Activated CD4-positive, alpha-beta T cell treated with anti-CD3 and anti-CD28 coated beads, Interleukin-2, amount 50 U/mL, for 4 hours (primary cell): ENCODE data around the gene SUMO3.

ENCODE experiments used
- DNase-seq, 2 experiments: peaks; one replicate each; pipeline ENCODE4 v3.0.0-alpha.2; 2020

The SUMO3 gene

DNA sequence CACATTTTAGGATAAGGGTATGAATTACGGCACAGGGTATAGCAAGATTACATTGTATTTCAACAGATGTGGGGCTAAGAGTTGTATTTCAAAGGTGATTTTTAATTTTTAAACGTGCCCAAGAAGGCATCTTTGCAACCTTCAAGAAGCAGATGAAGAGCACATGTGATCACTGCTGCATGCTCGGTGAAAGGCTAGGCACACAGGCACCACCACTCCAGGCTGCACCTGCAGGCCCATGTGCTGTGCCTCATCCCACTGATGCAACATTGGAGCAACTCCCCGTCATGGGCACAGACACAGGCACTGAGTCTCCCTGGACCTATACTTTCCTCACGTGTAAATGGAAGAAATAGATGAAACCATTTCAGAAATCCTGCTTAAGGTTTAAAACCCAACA, 39.8 kb downstream of the SUMO3 start:
- no peak for DNase-seq

DNA sequence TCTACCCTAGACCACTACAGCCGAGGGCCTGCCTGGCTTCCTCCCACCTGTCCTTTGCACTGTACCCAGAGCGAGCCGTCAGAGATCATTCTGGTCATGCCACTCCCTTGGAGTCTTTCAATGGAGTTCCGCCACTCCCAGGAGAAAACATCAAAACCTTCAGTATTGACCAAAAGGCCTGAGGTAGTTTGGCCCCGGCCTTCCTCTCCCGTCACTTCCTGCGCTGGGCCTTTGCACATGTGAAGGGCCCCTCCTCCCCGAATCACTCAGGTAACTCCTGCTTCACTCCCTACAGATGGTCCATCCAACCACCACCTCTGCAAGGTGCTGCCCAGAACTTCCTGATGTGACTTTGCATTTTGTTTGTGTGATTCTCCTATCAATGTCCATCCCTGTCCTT, 42.9 kb downstream of the SUMO3 start:
- no peak for DNase-seq

DNA sequence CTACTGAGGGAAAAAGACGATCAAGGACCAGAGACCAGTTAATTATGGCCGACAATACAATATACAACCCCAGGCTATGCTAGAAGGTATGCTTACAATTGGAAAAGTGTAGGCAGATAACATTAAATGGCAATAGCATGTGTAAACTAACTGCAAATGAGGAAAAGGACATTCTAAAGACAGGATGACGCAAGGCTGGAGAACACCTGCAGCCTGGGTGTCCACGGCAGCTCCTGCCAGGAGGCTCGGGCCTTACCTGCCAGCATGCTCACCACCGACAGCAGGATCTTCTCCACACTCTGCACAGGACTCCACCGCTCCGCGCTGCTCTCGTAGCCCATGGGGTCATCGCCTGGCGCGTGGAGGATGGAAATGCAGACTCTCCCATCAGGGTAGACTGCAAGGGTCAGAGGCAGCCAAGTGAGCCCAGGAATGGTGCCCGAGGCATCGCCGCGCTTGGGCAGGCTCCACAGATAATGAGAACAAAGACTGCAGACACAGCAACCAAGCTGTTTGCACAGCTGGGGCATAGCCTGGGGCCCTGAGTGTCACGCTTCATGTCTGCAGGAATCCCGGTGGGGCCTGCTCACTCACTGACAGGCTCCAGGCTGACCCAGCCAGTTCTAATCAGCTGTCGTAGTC, 44.5 kb downstream of the SUMO3 start:
- no peak for DNase-seq

DNA sequence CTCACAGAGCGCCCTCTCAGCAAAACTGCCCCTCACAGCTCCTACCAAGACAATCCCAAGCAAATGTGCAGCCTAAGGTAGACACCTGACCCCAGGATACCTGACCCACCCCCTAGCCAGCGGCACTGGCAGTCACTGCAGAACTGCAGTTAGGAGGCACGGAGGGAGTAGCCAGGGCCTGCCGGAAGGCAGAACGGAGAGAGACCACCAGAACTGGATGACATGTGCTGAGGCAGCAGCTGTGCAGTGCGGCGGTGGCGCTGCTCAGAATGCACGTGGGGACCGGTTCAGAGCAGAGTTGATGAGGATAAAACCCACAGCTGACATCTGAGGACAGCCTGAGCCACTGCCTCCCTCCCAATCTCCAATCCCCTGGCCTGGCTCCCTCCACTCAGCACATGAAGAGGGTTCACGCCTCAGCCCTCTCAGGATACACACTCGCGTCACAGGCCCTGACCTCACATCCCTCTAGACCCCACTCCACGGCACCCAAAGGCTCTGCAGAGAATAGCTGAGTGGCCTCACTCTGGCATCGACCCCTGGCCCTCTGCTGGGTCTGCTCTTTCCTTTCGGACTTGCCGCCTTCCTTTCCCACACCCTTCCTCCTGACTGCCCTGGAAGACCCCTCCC, 45.9 kb downstream of the SUMO3 start:
- DNase-seq: no peak

DNA sequence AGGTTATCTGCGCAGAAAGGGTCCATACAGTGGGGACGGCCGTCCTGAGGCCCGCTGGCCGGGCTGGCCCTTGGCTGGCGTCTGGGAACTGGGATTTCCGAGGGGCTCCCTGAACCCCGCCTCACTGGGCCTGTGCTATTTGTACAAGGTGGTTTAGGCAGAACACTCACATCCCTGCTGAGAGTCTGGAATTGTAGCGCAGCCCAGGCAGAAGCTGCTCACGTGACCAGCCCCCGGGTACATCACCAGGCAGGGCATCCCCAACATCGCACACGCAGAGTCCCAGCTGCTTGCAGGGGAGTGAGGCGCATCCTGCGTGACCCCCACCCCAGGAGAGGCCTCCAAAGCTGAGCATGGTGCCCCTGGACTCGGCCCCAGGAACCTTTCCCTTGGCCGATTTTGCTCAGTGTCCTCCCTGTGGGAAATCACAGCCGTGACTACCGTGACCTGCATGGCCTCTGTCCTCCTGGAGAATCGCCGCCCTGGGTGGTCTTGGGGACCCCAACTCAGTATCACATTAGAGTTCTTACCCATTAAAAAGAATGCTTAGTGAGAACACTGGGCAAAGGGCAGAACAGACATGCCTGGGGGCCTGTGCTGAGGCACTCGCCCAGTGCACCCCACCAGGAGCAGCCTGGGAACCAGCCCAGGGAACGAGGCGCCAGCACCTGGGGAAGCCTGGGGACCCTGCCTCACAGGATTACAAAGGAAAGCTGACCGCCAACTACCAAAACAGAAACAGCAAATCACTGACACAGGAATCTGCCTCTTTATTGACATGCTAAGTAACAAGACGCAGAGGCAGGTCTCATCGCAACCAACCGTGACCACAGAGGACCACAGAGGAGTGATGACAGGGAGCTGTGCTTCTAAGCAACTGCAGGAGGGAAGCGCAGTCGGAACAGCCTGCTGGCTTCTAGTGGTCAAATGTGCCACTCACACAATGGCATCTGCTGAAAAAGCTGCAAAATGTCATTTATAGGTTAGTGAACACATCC, 49.7 kb downstream of the SUMO3 start:
- no peak for DNase-seq

DNA sequence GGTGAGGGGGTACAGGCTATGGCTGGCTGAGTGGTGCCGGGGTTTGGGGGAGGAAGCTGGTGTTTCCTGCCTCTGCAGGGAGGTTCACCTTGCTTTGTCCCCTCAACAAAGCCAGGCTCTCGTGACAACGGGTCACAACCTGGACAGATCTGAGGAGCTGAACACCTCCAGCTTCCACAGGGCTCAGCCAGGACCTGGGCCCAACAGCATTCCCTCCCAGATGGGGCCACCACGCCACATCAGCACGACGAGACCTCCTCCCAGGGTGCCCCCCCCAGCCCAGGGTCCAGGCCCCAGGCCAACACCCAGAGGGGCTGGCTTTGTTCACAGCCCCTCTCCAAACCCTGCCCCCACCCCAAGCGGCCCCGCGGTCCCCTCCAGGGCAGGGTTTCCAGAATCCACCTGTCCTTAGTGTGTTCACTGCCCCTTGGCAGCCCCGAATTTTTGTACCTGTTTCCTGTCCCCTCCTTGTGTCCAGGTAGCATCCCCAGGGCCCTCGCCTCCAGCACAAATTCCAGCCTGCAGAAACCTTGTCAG, 51.0 kb downstream of the SUMO3 start:
- DNase-seq: no peak

DNA sequence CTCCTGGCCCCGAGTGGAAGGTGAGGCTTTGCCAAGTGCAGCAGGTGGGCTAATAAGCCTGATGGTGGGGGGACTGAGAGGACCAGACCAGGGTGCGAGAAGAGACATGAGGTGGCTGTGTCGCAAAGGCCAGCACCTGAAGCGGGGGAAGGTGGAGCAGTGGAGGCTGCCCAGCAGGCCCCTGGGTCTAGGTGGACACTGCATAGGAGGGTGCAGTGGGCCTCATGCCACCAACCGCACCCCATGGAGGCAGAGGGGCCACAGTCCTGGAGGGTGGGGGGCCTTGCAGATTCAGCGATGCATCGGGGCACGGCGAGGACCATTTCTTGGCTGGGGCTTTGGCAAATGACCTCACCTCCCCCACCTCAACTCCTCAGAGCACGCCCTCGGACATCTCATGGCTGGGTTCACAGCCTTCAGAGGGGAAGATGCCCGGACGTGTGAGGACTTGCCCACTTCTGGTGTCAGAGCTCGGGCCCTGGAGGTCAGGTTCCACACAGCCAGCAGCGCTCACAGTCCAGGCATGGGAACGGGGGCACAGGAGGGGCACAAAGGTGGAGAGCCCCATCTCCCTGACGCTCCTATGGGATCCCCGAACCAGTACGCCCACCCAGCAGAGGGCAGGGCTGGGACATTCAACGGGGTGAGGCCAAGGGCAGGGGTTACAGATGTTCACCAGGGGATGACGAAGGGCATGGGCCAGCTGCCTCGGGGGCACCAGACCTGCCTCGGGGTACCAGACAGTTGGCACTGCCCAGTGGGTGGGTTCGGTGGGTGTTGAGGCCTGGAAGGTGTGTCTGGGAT, 51.6 kb downstream of the SUMO3 start:
- DNase-seq: no peak

DNA sequence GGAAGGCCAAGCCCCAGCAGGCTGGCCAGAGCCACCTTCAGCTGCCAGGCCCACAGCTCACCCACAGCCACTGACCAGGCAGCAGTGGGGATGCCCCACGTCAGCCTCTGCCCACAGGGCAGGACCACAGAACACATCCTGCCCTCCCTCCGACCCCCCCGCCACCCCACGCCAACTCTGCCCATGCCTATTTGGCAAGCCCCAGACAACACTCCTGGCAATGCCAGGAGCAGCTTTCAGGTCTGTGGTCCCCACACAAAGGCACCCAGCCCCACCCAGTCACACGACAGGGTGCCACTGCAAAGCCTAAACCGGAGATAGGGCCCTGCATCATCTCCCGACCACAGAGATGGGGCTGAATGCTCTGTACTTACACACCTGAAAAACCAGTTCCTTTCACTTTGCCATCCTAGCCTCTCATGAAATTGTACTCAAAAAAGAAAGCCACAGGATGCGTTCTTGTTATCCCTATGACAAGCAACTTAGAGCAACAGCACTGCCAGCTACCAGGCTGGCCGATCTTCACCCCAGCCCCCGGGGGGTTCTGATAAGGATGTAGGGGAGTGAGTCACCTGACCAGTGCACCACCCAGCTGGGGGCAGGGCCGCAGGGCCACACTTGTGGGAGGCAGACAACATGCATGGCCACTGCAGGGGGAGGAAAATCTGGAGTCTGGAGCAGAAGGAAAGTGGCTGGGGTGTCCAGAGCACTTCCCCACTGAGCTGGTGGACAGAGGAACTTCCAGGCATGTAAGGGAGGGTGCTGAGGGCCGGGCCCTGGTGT, 52.4 kb downstream of the SUMO3 start:
- DNase-seq: no peak

DNA sequence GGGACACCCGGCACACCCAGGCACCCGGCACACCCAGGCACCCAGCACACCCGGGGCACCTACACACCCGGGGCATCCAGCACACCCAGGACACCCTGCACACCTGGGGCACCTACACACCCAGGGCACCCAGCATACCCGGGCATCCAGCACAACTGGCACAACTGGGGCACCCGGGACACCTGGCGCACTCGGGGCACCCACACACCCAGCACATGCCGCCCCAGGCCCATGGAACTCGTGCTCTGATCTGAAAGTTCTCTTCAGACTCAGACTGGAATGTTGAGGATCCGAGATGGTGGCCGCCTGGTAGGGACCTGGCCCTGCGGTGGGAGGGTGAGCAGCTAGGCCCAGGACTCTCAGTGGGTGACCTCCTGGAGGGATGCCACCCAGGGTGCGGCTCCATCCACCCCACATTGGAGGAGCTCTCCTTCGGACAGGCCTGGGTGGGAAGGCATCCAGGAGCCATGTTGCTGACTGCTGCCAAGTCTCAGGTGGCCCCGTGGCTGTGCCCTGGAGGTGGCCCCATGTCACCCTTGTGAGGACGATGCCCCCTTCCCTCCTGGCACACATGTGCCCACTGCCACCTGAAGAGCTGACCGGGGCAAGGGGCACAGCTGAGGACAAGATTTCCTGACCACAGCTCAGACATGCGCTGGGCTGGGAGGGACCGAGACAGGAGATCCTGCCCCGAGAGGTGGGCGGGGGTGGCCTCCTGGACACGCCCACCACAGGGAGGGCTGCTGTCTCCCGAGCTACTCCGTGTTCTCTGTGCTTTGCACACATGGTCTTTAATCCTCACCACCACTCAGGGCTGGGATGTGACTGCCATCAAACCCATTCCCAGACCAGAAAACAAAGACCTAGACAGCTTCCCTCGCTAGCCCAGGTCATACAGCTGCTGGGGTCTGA, 53.3 kb downstream of the SUMO3 start:
- no peak for DNase-seq

DNA sequence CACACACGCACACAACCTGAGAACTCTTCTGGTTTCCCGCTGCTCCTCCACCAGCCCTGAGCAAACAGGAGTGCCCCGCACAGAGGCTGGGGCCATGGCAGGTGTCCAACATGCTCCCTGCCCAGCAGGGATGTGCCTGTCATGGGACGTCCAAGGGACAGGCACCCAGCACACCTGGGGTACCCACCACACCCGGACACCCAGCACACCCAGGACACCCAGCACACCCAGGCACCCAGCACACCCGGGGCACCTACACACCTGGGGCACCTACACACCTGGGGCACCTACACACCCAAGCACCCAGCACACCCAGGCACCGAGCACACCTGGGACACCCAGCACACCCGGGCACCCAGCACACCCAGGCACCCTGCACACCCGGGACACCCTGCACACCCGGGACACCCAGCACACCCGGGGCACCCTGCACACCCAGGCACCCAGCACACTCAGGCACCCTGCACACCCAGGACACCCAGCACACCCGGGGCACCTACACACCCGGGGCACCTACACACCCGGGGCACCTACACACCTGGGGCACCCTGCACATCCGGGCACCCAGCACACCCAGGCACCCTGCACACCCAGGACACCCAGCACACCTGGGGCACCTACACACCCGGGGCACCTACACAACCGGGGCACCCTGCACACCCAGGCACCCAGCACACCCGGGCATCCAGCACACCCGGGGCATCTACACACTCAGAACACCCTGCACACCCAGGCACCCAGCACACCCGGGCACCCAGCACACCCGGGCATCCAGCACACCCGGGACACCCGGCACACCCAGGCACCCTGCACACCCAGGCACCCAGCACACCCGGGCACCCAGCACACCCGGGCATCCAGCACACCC, 54.2 kb downstream of the SUMO3 start:
- no peak for DNase-seq

DNA sequence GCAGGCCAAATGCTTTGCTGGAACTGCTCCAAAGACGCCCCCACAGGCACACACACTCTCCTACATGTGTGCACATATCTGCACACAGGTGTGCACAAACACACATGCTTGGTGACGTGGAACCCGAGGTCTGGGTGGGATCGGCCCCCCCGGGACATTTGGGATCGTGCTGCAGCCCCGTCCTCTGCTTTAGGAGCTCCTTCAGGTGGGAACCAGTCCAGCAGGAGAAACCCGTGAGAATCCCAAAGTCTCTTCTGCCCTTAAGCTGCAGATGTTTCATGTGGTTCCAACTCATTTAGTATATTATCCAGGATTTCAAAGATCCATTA, 54.8 kb downstream of the SUMO3 start:
- DNase-seq: no peak

DNA sequence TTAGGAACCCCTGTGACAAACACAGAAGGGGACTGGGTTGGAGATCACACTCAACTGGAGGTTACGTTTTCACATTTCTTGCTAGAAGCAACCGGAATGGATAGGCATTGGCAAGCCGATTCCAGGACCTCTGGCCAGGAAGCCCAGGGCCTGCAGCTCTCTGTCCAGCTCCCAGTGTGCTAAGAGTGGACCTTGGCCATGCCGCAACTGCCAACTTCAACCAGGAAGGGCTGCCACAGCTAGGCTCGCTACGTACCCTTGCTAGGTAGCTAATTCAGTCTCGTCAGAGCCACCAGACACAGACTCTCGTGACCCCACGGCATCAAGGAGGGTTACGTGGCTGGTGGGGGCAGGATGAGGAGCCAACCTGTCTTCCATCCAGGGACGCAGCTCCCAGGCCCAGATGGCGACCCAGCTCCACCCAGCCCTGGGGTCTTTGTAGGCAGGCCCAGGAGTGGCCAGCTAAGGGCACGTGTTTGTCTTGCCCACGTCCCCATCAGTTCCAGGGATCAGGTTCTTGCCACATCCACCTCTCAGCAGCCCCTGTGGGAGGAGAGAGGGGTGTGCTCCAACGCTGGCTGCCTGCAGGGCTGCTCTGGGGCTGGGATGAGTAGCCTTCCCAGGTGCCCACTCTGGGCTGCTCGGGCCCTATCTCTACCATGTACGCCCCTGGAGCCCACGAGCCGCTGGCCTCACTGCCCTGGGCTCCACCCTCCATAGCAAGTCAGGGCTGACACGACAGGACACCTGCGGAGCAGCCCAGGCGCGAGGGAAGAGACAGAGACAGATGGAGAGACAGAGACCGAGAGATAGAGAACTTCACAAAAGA, 55.4 kb downstream of the SUMO3 start:
- no peak for DNase-seq

DNA sequence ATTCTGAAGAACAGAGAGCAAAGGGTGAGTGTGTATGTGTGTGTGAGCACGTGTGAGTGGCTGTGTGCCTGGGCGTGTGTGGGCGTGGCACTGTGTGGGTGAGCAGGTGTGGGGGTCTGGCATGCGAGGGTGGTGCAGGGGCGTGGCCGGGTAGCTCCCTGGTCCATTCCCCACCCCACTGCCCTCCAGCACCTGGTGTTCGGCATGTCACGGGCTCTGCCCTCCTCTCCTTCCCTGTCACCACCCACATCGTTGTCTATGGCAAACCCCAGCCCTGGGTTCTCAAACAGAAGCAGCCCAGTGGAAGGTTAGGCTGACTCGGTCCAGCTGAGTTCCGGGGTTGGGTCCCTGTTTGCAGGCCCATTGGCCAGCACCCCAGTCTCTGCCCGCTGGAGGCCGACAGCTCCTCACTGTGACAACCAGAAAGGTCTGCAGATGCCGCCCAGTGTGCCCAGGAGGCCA, 56.1 kb downstream of the SUMO3 start:
- no peak for DNase-seq

DNA sequence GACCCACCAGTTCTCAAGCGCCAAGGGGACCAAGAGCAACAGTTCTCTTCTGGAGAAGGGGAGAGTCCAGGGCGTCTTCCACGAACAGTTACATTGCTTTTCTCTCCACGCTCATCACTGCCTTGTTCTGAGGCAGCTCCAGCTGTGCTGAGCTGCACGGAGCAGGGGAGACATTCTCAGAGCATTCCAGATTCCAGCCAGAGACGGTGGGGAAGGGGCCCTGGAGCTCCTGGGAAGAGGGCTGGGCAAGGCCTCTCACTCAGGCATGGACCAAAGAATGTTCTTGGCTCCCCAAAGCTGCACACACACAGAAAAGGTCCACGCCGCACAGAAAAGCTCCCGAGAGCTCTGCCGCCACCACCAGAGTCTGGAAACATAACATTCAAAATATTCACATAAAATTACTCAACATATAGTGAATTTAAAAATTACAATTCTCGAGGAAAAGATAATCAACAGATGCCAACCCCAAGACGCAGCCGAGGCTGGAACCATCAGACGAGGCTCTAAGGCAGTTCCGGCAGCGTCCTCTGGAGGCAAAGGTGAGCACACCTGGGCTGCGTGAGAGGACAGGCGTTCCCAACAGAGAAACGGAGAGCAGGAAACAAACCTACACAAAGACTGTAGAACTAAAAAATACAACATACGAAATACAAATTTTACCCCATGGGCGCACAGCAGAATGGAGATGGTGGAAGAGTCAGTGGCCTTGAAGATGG, 56.7 kb downstream of the SUMO3 start:
- no peak for DNase-seq

DNA sequence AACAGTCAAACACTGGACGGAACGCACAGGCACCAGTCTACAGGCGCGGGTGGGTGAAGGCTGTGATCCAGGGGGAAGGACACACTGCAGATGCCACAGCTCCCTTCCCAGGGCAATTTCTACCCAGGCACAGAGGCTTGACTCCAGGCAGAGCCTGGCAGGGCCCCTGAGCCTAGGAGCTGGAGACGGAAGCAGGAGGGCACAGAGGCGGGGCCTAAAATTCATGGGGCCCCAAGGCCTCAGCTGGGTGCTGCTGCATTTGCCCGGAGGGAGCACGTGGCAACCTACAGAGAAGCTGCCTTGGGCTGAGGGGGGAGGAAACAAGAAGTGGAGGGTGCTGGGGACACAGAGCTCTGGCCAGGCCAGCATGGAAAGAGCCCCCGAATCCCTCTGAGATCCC, 57.5 kb downstream of the SUMO3 start:
- DNase-seq: no peak

DNA sequence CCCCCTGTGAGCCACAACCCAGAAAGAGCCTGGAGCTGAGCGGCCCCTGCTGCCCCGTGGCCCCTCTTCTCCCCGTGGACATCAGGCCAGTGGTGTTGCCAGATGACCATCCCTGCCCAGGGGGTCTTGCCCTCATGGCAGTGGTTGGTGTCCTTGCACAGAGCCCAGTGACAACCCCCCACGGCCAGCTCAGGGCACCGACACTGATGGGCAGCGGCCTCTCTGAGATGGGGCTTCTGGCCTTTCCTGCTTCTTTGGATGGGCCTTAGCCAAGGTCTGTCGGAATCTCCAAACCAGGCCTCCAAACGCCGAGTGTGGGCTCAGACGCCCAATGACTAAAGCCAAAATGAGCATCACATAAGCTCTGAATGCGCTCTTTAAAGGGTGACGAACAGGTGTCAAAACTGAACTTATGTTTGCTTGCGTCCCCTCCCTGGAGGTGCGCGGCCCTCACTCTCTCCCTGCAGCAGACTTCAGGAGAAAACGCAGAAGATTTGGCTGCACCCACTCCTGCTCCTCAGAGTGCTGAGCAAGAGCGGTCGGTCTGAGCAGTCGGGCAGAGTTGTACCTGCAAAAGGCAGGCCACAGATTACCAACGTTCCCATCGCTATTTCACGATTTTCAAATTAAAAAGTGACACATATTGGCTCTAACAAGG, 58.1 kb downstream of the SUMO3 start:
- no peak for DNase-seq

DNA sequence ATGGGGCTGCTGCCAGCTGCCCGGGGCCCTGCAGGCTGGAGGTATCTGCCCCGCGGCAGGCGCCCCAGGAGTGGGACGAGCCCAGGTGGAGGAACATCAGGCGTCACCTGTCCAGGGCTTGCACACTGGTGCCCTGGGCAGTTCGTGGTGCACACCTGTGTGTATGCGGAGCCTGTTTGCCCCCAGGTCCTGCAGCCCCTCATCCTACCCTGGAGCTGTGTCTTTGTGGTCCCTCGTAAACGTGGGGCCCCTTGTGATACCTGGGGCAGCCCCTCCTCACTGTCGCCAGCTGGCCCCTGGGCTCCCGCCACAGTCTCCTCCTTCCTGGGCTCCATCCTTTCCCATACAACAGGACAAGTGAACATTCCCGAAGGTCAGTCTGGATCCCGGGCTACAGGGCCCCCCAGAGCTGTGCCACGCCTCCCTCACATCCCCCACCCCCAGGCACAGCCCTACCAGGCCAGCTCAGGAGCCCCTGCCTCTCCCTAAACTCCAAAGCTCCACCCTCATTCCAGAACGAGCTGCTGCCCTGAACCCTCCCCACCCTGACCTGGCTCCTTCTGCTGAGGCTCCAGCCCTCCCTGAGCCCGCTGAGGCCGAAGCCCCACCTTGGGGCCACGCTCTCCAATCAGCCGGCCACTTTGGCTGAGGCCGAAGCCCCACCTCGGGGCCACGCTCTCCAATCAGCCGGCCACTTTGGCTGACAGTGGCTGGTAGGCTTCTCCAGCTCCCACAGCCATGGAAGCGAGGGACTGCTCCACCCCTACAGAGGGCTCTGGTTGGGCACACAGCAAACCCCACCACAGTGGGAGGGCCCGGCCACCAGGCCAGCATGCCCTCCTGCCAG, 58.9 kb downstream of the SUMO3 start:
- DNase-seq: no peak
